Measurements from ENCODE around the gene RGL2.

- TF ChIP-seq CTCF (IDR thresholded peaks at IDR 0.05) (peak; percentile 80 to 95 (median 95)), POLR2A (IDR thresholded peaks at IDR 0.05) (no peak)
Observed at GRCh38 chr6:33247977-33248642, 50.6 kb downstream of the RGL2 start.

Measured in breast epithelium (tissue), 3 donors.